ENCODE measurements around the gene GRM7.

DNA sequence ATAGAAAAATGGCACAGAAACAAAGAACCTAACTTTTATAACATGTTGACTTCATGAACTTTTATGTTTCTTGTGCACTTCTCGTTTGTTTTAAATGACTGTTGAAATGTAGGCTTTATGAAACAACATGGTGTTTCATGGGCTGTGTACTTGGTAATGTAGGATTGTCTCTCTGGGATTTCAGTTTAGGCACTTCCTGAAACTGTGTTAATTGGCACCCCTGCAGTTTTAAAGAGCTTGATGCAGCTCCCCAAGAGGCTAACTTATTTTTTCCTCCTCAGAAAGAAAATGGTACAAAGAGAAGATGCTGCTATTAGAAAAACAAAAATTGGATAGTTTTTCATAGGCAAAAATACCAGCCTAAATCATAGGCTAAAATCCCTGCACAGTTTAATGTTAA, 239.2 kb downstream of the GRM7 start:
- TF ChIP-seq CTCF (IDR thresholded peaks at IDR 0.05) (no peak), POLR2A (IDR thresholded peaks at IDR 0.05) (no peak)
